NCI-H187 (cell line): ENCODE measurements around the gene RIC8B.
"Not testable (repeated sequence)": the region's sequence is repeated elsewhere in the genome, so short reads cannot be mapped to it uniquely, and the experiment has no call there.

ENCODE experiments used
- DNase-seq, 2 experiments: peaks; one replicate each; lab custom pipeline; 2025; lab: John Stamatoyannopoulos, UW

The RIC8B gene, protein sequence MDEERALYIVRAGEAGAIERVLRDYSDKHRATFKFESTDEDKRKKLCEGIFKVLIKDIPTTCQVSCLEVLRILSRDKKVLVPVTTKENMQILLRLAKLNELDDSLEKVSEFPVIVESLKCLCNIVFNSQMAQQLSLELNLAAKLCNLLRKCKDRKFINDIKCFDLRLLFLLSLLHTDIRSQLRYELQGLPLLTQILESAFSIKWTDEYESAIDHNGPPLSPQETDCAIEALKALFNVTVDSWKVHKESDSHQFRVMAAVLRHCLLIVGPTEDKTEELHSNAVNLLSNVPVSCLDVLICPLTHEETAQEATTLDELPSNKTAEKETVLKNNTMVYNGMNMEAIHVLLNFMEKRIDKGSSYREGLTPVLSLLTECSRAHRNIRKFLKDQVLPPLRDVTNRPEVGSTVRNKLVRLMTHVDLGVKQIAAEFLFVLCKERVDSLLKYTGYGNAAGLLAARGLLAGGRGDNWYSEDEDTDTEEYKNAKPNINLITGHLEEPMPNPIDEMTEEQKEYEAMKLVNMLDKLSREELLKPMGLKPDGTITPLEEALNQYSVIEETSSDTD

DNA sequence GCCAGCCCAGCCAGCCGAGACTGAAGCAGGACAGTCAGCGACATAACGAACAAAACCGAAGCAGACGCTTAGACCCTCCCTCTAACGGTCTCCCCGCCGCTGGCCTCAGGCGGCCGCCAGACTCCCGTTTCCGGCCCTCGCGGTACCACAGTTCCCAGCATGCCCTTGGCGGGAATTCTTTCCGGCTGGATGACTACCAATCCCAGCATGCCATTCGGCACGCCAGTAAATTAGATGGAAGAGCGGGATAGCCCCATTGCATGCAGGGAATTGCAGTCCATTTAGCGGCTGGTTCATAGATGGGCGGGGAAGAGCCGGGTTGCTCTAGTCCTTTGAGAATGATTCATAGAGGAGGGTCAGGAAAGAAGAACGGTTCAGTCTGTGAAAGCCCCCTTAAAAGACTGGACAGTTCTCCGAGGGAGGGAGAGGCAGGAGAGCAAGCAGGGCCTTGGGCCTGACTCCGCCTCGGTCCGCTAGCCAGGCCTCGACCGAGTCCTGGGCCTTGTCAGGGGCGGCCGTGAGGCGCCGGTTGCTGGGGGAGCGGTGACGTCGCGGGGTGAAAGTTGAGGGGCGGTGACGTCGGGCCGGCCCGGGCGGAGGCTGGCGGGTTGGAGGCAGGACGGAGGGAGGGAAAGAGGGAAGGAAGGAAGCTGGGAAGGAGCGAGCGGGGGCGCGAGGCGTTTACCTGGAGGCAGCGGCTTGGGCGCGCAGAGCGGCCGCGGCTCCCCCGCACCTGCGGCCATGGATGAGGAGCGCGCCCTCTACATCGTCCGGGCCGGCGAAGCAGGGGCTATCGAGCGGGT is at the start of gene RIC8B:
RIC8B (plus strand) TSS at position 678 of the 803 bp plus-strand sequence; CDS start at position 742, 64 bp downstream.
- peak; percentile 96 to 100 for DNase-seq

DNA sequence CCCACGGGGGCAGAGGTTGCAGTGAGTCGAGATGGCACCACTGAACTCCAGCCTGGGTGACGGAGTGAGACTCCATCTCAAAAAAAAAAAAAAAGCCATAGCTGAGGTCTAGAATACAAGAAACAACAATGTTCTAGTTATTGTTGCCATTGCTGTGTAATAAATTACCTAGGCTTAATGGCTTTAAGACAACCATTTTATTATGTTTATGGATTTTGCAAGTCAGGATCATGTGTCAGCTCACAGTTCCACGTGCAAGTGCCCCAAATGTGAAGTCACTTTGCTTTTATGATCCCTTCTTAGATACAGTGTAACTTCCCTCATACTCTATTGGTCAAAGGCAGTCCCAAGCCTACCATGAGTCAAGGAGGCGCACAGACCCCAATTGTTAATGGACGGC is 49.5 kb upstream of the RIC8B start:
- no peak for DNase-seq

- DNase-seq, result not testable (repeated sequence)
These were observed 47.8 kb upstream of the RIC8B start for GRCh38 chr12:106726603-106727202.

DNA sequence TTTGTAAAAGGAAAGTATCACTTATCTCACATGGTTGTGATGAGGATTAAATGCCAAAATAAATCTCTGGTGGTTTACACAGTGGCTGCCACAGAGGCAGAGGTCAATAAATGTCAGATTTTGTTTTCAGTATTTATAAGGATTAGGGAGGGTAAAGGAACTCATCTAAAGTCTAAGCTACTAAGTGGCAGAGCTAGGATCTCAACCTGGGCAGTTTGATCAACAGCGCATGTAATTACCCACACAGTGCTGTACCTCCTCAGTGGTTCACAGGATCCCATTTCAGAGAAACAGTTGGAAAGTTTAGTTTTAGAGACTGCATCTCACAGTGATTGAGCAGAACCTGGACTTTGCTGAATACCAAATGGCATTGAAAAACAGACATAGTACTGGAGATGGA is 44.9 kb upstream of the RIC8B start:
- DNase-seq, result no peak

- DNase-seq, result no peak
These were observed 41.6 kb upstream of the RIC8B start for GRCh38 chr12:106732890-106733289.

GRCh38 chr12:106733660-106734059 is 40.8 kb upstream of the RIC8B start:
- no peak for DNase-seq

GRCh38 chr12:106736051-106736957 is 38.2 kb upstream of the RIC8B start:
- DNase-seq, result no peak

DNA sequence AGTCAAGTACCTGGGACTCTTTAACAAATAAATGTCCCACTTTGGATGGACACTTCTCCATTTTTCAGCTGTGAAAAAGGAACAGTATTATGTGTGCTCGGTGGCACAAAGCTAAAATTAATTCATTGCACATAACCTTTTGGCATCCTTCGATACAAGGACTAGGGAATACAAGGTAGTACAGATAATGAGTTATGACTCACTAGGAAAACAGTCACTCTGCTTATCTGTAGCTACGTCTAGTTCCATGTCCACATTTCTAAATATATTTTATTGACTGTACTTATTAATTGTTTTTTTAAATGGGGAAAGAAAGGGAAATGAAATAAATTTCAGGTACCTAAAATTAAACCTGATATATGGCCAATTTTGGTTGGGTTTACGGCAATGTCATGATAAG is 35.2 kb upstream of the RIC8B start:
- no peak for DNase-seq

DNA sequence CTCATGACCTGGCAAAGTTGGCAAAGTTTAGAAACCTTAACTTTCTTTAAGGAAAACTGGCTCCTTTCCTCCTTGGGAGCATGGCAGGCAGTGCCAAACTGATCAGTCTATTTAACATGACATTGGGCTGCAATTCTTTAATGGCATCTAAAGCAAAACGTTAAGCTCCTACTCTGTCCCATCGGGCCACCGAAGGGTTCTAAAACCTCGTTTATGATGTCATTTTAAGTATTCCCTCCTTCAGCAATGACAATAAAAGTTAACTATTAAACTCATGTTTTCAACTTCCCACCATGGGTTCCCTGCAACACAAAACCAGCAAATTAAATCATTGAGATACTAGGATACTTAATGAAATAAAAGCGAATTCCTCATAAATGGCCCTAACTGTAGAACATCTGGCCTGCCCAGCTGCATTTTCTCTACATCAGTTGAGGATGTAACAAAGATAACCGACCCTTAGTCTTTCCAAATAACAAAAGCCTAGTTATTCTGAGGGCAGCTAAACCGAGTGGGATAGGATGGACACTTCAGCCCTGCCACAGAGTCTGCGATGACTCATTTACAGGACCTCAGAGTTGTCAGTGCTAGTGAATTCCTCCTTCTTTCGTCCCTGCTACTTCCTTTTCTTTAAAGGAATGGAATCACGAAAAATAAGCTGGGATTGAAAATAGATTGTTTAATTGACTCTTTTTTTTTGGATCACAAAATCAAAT is 34.5 kb upstream of the RIC8B start:
- no peak for DNase-seq

GRCh38 chr12:106740818-106741217 is 33.7 kb upstream of the RIC8B start:
- no peak for DNase-seq

DNA sequence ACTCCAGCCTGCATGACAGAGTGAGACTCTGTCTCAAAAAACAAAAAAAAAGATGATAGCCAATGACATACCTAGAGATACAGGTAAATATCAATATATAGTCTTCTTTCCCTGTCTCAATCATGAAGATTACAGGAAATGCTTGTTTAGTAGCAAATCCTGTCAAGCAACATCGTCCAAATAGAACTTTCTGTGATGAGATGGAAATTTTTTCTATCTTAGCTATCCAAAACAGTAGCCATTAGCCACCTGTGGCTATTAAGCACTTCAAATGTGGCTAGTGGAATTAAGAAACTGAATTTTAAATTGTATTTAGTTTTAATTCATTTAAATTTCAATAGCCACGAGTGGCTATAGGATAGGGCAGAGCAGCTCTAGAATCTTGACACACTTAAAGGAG is 33.2 kb upstream of the RIC8B start:
- DNase-seq, result no peak

- no peak for DNase-seq
These were observed 31.1 kb upstream of the RIC8B start for GRCh38 chr12:106743270-106743988.

DNA sequence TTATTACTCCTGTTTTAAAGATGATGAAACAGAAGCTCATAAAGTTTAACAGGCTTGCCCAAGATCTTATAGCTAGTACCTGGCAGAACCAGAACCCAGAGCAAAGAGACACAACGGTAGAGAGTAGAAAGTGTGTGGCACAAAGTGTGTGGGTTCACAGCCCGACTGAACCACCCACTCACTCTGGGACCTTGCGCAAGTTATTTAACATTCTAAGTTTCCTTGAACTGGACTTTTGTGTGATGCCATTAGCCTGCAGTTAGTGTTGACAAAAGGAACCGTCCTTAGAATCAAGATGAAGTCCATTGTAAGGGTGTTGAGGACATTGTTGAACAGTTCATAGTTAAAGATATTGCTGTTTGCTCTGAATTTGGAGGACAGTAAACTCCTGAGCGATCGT is 29.9 kb upstream of the RIC8B start:
- DNase-seq, result no peak

- DNase-seq, result no peak
These were observed 29.2 kb upstream of the RIC8B start for GRCh38 chr12:106745181-106745745.

- no peak for DNase-seq
These were observed 26.5 kb upstream of the RIC8B start for GRCh38 chr12:106747973-106748436.

- no peak for DNase-seq
These were observed 24.0 kb upstream of the RIC8B start for GRCh38 chr12:106750524-106750923.

- DNase-seq, result no peak
These were observed 21.0 kb upstream of the RIC8B start for GRCh38 chr12:106753526-106753925.

- DNase-seq, result no peak
These were observed 20.2 kb upstream of the RIC8B start for GRCh38 chr12:106754331-106754730.

GRCh38 chr12:106757623-106758348 is 16.7 kb upstream of the RIC8B start:
- no peak for DNase-seq
